Measurements from ENCODE around the gene TIRAP.

Gene TIRAP

DNA sequence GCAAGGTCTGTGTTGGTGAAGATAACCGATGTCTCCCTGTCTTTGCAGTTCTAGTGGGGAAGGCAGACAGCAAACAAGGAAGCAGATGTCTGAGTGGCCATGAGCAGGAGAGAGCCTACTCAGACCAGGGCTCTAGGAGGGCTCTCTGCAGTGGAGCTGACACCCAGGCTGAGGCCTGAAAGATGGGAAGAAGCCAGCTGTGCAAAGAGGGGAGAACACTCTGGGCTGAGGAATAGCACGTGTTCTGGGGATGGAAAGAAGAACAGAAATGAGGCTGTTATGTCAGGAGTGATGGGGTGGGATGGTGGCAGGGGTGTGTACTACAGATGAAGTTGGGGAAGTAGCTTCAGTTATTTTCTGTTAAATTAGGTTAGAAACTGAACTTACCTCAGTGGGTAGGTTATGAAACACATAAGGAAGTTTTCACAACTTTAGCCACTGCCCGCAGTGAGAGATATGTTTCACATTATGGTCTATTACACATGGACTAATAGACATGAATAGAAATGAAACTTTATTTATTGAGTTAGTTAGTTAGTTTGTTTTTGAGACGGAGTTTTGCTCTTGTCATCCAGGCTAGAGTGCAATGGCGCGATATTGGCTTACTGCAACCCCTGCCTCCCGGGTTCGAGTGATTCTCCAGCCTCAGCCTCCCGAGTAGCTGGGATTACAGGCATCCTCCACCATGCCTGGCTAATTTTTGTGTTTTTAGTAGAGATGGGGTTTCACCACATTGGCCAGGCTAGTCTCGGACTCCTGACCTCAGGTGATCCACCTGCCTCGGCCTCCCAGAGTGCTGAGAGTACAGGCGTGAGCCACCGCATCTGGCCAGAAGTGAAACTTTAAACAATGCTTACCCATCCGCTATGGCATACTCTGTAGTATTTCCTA, 28.8 kb downstream of the TIRAP start:
- Histone ChIP-seq H3K36me3 (ENCODE audit: control insufficient read depth, insufficient read depth, low read length) (peaks cover 5% of the 10 kb centered on the region), H3K4me3 (ENCODE audit: low read depth, low read length) (no peak overlapping the region), H3K27me3 (ENCODE audit: control insufficient read depth, insufficient read depth, low read length) (no peaks in the 10 kb centered on the region), H3K9me3 (ENCODE audit: control insufficient read depth, insufficient read depth, low read length) (no peaks in the 10 kb centered on the region), H3K9ac (ENCODE audit: low read depth, low read length) (no peak overlapping the region), H3K4me1 (ENCODE audit: control insufficient read depth, insufficient read depth, low read length) (no peaks in the 10 kb centered on the region)

DNA sequence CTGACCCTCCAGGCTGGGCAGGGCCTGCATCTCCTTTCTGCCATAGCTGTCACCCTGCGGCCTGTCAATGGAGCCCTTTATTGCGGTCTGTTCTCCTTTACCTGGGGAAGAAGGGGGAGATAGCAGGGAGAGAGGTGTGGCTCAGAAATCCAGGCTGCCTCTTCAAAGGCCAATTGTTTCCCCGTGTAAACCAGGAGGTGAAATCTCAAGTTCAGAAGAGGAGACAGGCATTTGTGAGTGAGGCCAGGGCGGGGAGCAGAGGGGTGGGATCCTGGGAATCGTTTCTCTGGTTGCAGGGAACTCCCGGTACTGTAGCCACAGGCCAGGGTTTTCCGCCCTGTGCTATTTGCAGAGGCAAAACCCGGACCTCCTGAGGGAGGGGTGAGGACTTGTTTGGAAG, 30.1 kb downstream of the TIRAP start:
- Histone ChIP-seq H3K4me1 (ENCODE audit: control insufficient read depth, insufficient read depth, low read length) (no peaks in the 10 kb centered on the region), H3K36me3 (ENCODE audit: control insufficient read depth, insufficient read depth, low read length) (peaks cover 5% of the 10 kb centered on the region), H3K9me3 (ENCODE audit: control insufficient read depth, insufficient read depth, low read length) (no peaks in the 10 kb centered on the region), H3K9ac (ENCODE audit: low read depth, low read length) (no peak overlapping the region), H3K27me3 (ENCODE audit: control insufficient read depth, insufficient read depth, low read length) (no peaks in the 10 kb centered on the region), H3K4me3 (ENCODE audit: low read depth, low read length) (no peak overlapping the region)

DNA sequence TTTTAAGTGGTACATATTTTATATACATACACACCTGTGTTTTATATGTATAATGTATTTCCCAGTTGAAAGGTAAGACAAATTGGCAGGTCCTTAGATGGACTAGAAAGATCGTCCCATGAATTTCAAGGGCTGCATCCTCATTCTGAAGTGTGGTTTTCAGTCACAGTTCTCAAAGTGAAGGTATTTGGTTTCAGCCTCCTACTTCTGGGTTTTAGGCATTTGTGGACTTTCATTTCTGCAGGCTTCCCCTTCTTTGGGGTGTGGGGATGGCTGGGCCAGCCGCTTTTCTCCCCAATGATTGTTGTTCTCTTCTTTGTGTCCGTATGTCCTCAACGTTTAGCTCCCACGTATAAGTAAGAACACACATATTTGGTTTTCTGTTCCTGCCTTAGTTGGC, 30.9 kb downstream of the TIRAP start:
- no peaks in the 10 kb centered on the region for H3K4me1 ChIP-seq (ENCODE audit: control insufficient read depth, insufficient read depth, low read length)
- H3K9me3 ChIP-seq (ENCODE audit: control insufficient read depth, insufficient read depth, low read length), result no peaks in the 10 kb centered on the region
- no peaks in the 10 kb centered on the region for H3K27me3 ChIP-seq (ENCODE audit: control insufficient read depth, insufficient read depth, low read length)
- H3K36me3 ChIP-seq (ENCODE audit: control insufficient read depth, insufficient read depth, low read length), result peaks cover 5% of the 10 kb centered on the region
- no peak overlapping the region for H3K4me3 ChIP-seq (ENCODE audit: low read depth, low read length)
- H3K9ac ChIP-seq (ENCODE audit: low read depth, low read length), result no peak overlapping the region

DNA sequence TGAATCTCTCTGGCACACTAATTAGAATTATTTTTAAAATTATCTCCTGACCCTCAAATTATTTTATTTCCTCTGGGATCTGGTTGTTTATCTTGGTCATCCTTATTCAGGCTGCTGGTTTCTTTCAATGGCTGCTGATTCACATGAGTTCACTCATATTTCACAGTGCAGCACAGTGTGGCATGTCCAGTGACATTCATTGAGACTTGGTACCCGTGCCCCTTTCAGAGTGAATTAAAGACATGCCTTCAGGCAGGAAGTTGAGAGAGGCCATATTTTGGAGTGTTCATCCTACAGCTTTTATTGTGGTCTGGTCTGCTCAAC, 34.5 kb downstream of the TIRAP start:
- no peaks in the 10 kb centered on the region for H3K27me3 ChIP-seq (ENCODE audit: control insufficient read depth, insufficient read depth, low read length)
- no peaks in the 10 kb centered on the region for H3K36me3 ChIP-seq (ENCODE audit: control insufficient read depth, insufficient read depth, low read length)
- H3K4me1 ChIP-seq (ENCODE audit: control insufficient read depth, insufficient read depth, low read length), result no peaks in the 10 kb centered on the region
- no peaks in the 10 kb centered on the region for H3K9me3 ChIP-seq (ENCODE audit: control insufficient read depth, insufficient read depth, low read length)
- no peak overlapping the region for H3K4me3 ChIP-seq (ENCODE audit: low read depth, low read length)
- H3K9ac ChIP-seq (ENCODE audit: low read depth, low read length), result no peak overlapping the region

DNA sequence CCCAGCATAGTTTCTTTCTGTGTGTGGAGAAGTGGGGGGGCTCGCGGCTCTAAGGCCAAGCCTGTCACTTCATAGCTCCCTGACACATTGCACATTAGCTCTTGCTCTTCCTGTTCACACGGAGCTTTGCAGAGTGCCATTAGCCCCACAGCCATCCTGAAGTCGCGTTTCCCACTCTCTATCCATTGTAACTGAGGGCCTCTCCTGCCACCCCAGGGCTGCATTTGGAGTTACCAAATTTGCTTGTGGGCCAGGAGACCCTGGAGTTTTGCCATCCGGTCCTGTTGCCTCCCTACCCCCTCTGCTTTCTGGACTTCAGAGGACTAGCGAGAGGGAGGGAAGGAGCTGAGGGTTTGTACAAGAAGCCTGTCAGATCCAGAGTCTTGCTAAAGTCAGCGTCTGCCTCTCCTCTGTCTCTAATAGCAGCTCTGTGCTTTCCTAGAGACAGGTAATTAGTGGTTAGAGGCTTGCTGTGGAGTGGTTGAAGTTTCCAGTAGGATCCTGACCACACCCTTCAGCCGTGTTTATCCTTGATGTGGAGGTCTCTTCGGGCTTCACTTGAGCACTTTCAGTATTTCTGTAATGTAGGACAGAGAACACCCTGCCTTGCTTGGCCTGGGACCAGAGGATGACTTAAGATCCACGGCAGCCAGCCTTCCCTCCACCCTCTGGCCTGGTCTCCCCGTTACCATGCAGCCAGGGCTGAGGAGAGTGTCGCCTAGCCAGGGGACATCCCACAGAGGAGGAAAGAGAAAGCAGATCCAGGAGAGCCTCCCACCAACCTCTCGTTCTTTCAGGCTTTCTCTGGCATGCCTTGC, 35.1 kb downstream of the TIRAP start:
- no peak overlapping the region for H3K9ac ChIP-seq (ENCODE audit: low read depth, low read length)
- no peaks in the 10 kb centered on the region for H3K4me1 ChIP-seq (ENCODE audit: control insufficient read depth, insufficient read depth, low read length)
- no peaks in the 10 kb centered on the region for H3K36me3 ChIP-seq (ENCODE audit: control insufficient read depth, insufficient read depth, low read length)
- no peaks in the 10 kb centered on the region for H3K9me3 ChIP-seq (ENCODE audit: control insufficient read depth, insufficient read depth, low read length)
- no peaks in the 10 kb centered on the region for H3K27me3 ChIP-seq (ENCODE audit: control insufficient read depth, insufficient read depth, low read length)
- no peak overlapping the region for H3K4me3 ChIP-seq (ENCODE audit: low read depth, low read length)

DNA sequence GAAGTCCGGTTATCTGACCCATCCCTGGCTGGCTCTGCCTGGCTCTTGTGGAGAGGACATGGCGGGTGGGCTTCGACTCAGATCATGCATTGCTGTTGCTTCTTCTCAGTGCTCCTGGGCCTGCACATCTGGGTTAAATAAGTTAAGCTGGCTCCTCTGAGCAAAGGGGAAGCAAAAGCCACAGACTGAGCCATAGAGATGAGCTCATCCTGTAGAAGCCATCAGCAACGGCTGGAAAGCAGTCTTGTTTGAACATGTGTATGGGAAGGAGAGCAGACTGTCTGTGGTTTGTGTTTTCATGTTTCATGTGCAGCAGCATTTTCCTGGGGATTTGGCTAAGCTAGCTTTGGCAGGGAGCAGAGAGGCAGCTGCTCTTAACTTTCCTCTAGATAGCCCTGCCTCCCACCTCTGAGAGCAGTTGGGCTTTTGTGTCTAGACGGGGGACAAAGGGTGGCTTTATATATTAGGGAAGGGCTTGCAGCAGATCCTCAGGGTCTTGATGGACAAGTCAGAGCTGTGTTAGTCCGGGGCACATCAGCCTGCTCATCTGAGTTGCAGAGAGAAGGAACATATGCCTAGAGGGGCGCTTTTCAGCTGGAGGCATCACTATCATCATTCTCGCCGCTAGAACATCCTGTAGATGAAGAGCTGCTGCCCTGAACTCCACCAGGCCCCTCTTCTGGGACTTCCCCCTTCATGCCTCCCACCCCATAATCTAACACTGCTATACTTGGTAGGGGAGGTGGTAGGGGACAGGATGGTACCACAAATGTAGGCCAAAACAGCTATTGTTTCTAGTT, 35.9 kb downstream of the TIRAP start:
- no peaks in the 10 kb centered on the region for H3K27me3 ChIP-seq (ENCODE audit: control insufficient read depth, insufficient read depth, low read length)
- H3K9me3 ChIP-seq (ENCODE audit: control insufficient read depth, insufficient read depth, low read length), result no peaks in the 10 kb centered on the region
- no peak overlapping the region for H3K9ac ChIP-seq (ENCODE audit: low read depth, low read length)
- no peaks in the 10 kb centered on the region for H3K4me1 ChIP-seq (ENCODE audit: control insufficient read depth, insufficient read depth, low read length)
- H3K4me3 ChIP-seq (ENCODE audit: low read depth, low read length), result no peak overlapping the region
- no peaks in the 10 kb centered on the region for H3K36me3 ChIP-seq (ENCODE audit: control insufficient read depth, insufficient read depth, low read length)

DNA sequence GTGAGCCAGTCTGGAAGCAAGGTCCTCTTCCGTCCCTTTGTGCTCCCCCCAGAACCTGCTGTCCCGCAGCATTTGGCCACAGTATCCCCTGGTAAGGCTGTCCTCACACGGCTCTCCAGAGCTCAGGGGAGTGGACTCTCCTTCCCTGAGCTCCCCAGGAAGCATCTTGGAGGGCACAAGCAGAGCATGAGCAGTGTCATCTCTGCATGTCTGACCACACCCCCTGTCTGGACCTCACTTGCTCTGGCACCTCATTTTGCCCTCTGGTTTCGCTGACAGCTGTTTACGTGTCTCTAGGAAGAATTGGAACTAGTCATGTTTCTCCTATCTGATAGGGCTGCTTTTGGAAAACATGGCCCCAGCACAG, 36.5 kb downstream of the TIRAP start:
- Histone ChIP-seq H3K4me1 (ENCODE audit: control insufficient read depth, insufficient read depth, low read length) (no peaks in the 10 kb centered on the region), H3K9me3 (ENCODE audit: control insufficient read depth, insufficient read depth, low read length) (no peaks in the 10 kb centered on the region), H3K9ac (ENCODE audit: low read depth, low read length) (no peak overlapping the region), H3K4me3 (ENCODE audit: low read depth, low read length) (no peak overlapping the region), H3K36me3 (ENCODE audit: control insufficient read depth, insufficient read depth, low read length) (no peaks in the 10 kb centered on the region), H3K27me3 (ENCODE audit: control insufficient read depth, insufficient read depth, low read length) (no peaks in the 10 kb centered on the region)

DNA sequence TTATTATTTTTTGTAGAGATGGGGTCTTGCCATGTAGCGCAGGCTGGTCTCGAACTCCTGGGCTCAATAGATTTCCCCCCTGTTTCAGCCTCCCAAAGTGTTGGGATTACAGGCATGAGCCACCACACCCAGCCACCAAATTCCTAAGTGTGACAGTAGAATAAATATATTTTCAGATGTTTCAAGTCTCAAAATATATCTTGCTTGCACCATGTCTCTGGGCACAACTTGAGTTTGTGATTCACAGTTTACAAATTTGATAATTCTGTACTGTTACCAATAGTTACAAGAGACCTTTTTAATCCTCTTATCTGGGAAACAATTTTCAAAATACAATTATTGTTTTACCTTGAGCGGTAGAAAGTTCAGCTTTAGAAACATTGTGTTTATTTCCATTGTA, 40.1 kb downstream of the TIRAP start:
- Histone ChIP-seq H3K4me1 (ENCODE audit: control insufficient read depth, insufficient read depth, low read length) (no peaks in the 10 kb centered on the region), H3K9ac (ENCODE audit: low read depth, low read length) (no peak overlapping the region), H3K4me3 (ENCODE audit: low read depth, low read length) (no peak overlapping the region), H3K9me3 (ENCODE audit: control insufficient read depth, insufficient read depth, low read length) (no peaks in the 10 kb centered on the region), H3K27me3 (ENCODE audit: control insufficient read depth, insufficient read depth, low read length) (no peaks in the 10 kb centered on the region), H3K36me3 (ENCODE audit: control insufficient read depth, insufficient read depth, low read length) (no peaks in the 10 kb centered on the region)

DNA sequence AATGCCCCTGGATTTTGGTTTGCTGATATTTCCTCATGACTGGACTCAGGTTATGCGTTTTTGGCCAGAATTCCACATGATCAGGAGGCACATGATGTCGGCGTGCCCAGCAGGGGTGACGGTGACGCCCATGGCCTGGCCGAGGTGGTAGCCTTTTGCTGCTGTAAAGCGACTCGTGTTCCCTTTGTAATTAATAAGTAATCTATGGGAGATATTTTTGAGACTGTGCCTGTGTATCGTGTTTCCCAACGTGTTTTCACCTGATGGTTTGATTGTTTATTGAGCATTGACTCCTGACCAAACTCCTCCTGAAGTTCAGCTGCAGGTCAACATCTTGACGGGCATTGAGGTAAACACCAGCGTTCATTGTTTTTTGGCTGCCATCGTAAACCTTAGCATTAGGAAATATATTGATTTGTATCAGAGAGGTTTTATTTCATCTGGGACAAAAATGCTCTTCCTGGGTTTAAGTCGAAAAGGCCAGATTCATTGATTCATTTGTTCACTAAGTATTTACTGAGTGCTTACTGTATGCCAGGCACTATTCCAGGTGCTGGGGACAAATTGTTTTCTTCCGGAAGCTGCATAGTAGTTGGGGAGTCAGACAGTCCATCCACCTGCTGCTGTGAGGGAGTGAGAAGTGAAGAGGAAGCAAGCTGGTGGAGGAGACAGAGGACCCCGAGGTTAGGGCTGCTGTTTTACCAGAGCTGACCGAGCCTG, 44.5 kb downstream of the TIRAP start:
- Histone ChIP-seq H3K9ac (ENCODE audit: low read depth, low read length) (no peak overlapping the region), H3K4me1 (ENCODE audit: control insufficient read depth, insufficient read depth, low read length) (no peaks in the 10 kb centered on the region), H3K4me3 (ENCODE audit: low read depth, low read length) (no peak overlapping the region), H3K9me3 (ENCODE audit: control insufficient read depth, insufficient read depth, low read length) (no peaks in the 10 kb centered on the region), H3K27me3 (ENCODE audit: control insufficient read depth, insufficient read depth, low read length) (no peaks in the 10 kb centered on the region), H3K36me3 (ENCODE audit: control insufficient read depth, insufficient read depth, low read length) (no peaks in the 10 kb centered on the region)

DNA sequence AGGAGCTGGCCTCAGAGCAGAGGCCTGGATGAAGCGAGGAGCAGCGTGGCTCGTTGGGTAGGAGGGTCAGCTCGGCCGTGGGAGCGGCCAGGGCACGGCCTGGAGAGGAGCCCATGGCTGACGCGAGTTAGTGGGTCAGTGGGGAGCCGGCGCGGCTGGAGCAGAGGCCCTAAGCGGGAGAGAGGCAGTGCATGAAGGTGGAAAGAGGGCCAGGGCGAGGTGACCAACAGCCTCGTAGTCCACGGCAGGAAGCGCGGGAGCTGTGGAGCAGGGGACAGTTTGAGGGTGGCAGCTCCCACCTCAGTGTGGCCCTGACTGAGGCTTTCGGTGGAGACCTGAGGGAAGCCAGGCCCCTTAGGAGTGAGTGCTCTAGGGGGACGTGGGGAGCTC, 45.1 kb downstream of the TIRAP start:
- H3K4me1 ChIP-seq (ENCODE audit: control insufficient read depth, insufficient read depth, low read length), result no peaks in the 10 kb centered on the region
- H3K4me3 ChIP-seq (ENCODE audit: low read depth, low read length), result no peak overlapping the region
- no peaks in the 10 kb centered on the region for H3K36me3 ChIP-seq (ENCODE audit: control insufficient read depth, insufficient read depth, low read length)
- no peak overlapping the region for H3K9ac ChIP-seq (ENCODE audit: low read depth, low read length)
- H3K9me3 ChIP-seq (ENCODE audit: control insufficient read depth, insufficient read depth, low read length), result no peaks in the 10 kb centered on the region
- H3K27me3 ChIP-seq (ENCODE audit: control insufficient read depth, insufficient read depth, low read length), result no peaks in the 10 kb centered on the region

DNA sequence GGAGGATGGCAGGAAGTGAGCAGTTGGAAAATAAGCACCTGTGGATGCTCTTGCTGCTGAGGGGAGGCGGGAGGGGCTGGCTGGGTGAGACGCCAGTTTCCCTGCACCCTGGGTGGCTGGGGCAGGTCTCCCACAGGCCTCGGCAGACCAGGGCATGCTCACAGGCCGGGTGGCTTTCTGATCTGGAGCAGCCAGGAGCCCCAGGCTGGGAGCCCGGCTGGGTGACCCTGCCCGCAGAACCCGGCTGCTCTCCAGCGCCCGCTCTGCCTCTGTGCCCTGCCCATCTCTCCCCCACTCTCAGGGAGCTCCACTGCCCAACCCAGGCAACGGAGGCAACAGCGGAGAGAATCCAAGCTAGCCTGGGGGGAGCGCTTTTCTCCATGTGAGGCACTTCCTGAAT, 45.6 kb downstream of the TIRAP start:
- Histone ChIP-seq H3K4me1 (ENCODE audit: control insufficient read depth, insufficient read depth, low read length) (no peaks in the 10 kb centered on the region), H3K9me3 (ENCODE audit: control insufficient read depth, insufficient read depth, low read length) (no peaks in the 10 kb centered on the region), H3K9ac (ENCODE audit: low read depth, low read length) (no peak overlapping the region), H3K27me3 (ENCODE audit: control insufficient read depth, insufficient read depth, low read length) (no peaks in the 10 kb centered on the region), H3K4me3 (ENCODE audit: low read depth, low read length) (no peak overlapping the region), H3K36me3 (ENCODE audit: control insufficient read depth, insufficient read depth, low read length) (no peaks in the 10 kb centered on the region)
